Peyer's patch (tissue), 4 donors: ENCODE data around the gene EDARADD. TPM values are rescaled to one million over a fixed set of nuclear protein-coding genes. Genes with fewer than 3 reads are reported as not detected.
"Not testable (repeated sequence)": the region's sequence is repeated elsewhere in the genome, so short reads cannot be mapped to it uniquely, and the experiment has no call there.

Experiments used
- DNase-seq, 3 donors: peaks; one replicate each; pipeline ENCODE4 v3.0.0-alpha.2; 2017 to 2019
- H3K27ac ChIP-seq, 4 donors: fragments of 200-600 bp; sonication (generic); one replicate each; pipeline ENCODE4 v1.5.1; 2016 to 2019
- H3K27me3 ChIP-seq, 2 donors: fragments of 200-600 bp; sonication (generic); one replicate each; pipeline ENCODE4 v1.5.1; 2019
- H3K36me3 ChIP-seq, 3 donors: fragments of 200-600 bp; sonication (generic); one replicate each; pipeline ENCODE4 v1.5.1; 2016 to 2019
- H3K4me1 ChIP-seq, 4 donors: fragments of 200-600 bp; sonication (generic); one replicate each; pipeline ENCODE4 v1.5.1; 2016 to 2019
- H3K4me3 ChIP-seq, 4 donors: fragments of 200-600 bp; sonication (generic); 1 replicate in 3 of 4; 2 replicates in 1 of 4; pipeline ENCODE4 v1.5.1; 2016 to 2019; ENCODE audit warnings: mild to moderate bottlenecking in 1 of 4
- H3K9me3 ChIP-seq, 4 donors: fragments of 200-600 bp; sonication (generic); one replicate each; pipeline ENCODE4 v1.5.1; 2016 to 2019; ENCODE audit warnings: mild to moderate bottlenecking in 1 of 4
- POLR2A ChIP-seq, 2 donors: fragments of 450-650 bp; IDR thresholded peaks; one replicate each; pipeline ENCODE4 v1.5.1; 2017; ENCODE audit warnings: antibody characterized with exemption in 2 of 2, mild to moderate bottlenecking in 2 of 2, moderate library complexity in 2 of 2
- total RNA-seq, 4 donors: library from RNA; depleted of rRNA; stranded (reverse); fragments of >200 nt; gene quantifications; one replicate each; pipeline ENCODE4 v1.1.0, GENCODE V29; 2016
- TF ChIP-seq, protein P1 (sequence below), 6 experiments: fragments of 450-650 bp in 4 of 6; fragments of 200-600 bp in 2 of 6; sonication (generic) in 1 of 6; IDR thresholded peaks; one replicate each; pipeline ENCODE4 v1.5.1; 2017 to 2019; ENCODE audit warnings: antibody characterized with exemption in 6 of 6, mild to moderate bottlenecking in 3 of 6, moderate library complexity in 1 of 6

EDARADD gene
- not detected for total RNA-seq

DNA sequence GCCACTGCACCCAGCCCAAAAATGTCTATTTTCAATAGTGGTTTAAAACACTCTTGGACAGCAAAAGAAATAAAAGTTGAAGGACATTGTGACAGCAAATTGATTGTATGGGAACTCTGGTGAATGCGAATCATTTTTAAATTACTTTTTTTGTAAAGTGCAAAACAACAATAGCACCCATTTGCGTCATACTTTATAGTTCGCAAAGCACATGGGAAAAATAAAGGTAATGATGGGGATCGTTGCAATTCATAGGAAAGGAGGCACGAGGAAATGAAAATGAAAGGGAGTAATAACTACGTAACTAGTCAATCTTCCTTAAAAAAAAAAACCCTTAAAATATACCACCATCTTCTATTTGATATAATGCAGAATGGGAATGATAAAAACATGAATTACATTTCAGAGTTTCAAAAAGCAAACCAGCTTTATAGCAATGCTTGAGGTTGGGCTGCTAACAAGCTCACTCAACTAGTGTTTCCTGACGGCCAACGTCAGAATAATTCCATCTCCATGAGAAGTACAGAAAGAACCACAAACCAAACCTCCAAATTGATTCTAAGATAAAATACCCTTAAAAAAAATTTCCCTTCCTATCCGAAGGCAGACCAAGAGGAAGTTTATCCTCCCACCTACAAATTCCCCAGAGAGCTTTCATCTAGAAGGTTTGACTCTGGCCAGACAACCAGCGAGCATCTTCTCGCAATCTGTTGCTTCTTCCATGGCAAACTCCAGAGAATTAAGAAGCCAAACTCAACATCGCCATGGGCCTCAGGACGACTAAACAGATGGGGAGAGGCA is at the start of gene EDARADD:
Gene EDARADD, plus strand, starts transcription at position 606 of the 801 bp plus-strand sequence. Its CDS starts 159 bp downstream, at position 765.
- no peak for DNase-seq
- Histone ChIP-seq H3K27ac (peak within 1 kb of the TSS in 3 of 4 donors; percentile 46 to 52 (median 48)), H3K4me3 (peak within 1 kb of the TSS; percentile 38 to 68 (median 61)), H3K9me3 (no peaks in the 10 kb centered on the region), H3K4me1 (peaks cover 0 to 19% (median 0%) of the 10 kb centered on the region in 4 donors), H3K36me3 (no peaks in the 10 kb centered on the region), H3K27me3 (peaks cover 0 to 15% of the 10 kb centered on the region in 2 donors)
- TF ChIP-seq, protein P1, sequence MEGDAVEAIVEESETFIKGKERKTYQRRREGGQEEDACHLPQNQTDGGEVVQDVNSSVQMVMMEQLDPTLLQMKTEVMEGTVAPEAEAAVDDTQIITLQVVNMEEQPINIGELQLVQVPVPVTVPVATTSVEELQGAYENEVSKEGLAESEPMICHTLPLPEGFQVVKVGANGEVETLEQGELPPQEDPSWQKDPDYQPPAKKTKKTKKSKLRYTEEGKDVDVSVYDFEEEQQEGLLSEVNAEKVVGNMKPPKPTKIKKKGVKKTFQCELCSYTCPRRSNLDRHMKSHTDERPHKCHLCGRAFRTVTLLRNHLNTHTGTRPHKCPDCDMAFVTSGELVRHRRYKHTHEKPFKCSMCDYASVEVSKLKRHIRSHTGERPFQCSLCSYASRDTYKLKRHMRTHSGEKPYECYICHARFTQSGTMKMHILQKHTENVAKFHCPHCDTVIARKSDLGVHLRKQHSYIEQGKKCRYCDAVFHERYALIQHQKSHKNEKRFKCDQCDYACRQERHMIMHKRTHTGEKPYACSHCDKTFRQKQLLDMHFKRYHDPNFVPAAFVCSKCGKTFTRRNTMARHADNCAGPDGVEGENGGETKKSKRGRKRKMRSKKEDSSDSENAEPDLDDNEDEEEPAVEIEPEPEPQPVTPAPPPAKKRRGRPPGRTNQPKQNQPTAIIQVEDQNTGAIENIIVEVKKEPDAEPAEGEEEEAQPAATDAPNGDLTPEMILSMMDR (IDR thresholded peaks at IDR 0.05), result no peak
- no peak for TF ChIP-seq POLR2A (IDR thresholded peaks at IDR 0.05)

DNA sequence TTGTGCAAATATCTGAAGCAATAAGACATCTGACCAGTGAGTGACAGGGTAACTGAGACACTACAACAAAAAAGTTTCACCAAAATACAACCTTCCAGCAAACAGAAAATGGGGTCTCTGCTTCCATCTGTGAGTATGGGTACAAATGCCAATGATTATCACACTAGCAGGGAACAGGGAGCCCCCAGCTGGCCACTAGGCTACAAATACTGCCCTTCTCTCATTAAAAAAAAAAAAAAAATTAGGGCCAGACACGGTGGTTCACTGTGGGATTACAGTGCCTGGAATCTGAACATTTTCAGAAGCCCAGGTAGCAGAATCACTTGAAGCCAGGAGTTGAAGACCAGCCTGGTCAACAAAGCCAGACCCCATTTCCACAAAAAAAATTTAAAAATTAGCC is 48.4 kb upstream of the EDARADD start:
- H3K36me3 ChIP-seq, result no peaks in the 10 kb centered on the region
- TF ChIP-seq, protein P1 (IDR thresholded peaks at IDR 0.05), result no peak
- no peak for TF ChIP-seq POLR2A (IDR thresholded peaks at IDR 0.05)
- H3K4me1 ChIP-seq, result no peaks in the 10 kb centered on the region
- no peaks in the 10 kb centered on the region for H3K27me3 ChIP-seq
- no peak overlapping the region for H3K4me3 ChIP-seq
- no peak overlapping the region for H3K27ac ChIP-seq
- no peaks in the 10 kb centered on the region for H3K9me3 ChIP-seq
- DNase-seq, result no peak

DNA sequence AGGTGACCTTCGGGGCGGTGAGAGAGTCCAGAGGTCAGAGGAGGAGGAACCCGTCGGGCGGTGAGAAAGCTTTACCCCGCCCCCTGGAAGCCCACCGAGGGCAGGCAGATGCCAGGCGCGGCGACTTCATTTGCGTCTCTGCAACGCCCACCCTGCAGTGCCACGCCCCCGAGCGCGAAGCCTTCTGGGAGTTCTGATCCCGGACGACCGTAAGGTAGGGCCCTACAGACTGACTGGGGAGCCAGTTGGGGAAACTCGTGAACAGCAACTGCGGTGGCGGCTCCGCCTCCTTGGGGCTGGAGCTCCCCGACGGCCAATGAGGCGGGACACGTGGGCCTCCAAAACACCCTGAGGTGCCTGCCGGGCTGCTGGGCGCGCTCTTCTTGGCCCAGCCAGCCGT is 46.0 kb upstream of the EDARADD start:
- no peaks in the 10 kb centered on the region for H3K27me3 ChIP-seq
- no peaks in the 10 kb centered on the region for H3K4me1 ChIP-seq
- no peak overlapping the region for H3K4me3 ChIP-seq
- H3K36me3 ChIP-seq, result no peaks in the 10 kb centered on the region
- no peak for TF ChIP-seq POLR2A (IDR thresholded peaks at IDR 0.05)
- TF ChIP-seq, protein P1 (IDR thresholded peaks at IDR 0.05), result no peak
- no peaks in the 10 kb centered on the region for H3K9me3 ChIP-seq
- H3K27ac ChIP-seq, result no peak overlapping the region
- DNase-seq, result no peak

DNA sequence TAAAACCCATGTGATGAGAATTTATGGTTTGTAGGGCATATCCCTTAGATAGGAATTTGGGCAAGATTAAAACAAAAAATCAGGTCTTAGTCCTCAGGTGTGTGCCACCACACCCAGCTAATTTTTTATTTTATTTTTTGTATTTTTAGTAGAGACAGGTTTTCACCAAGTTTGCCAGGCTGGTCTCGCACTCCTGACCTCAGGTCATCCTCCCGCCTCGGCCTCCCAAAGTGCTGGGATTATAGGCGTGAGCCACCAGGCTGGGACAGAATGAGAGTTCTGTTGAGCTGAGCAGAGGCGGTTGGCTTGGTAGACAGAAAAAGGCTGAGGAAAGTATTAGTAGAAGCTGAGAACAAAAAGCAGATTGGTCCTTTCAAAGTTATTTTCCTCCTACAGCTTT is 43.8 kb upstream of the EDARADD start:
- TF ChIP-seq POLR2A (IDR thresholded peaks at IDR 0.05), result no peak
- TF ChIP-seq, protein P1 (IDR thresholded peaks at IDR 0.05), result no peak
- Histone ChIP-seq H3K36me3 (no peaks in the 10 kb centered on the region), H3K4me1 (no peaks in the 10 kb centered on the region), H3K9me3 (no peaks in the 10 kb centered on the region), H3K4me3 (no peak overlapping the region), H3K27ac (no peak overlapping the region), H3K27me3 (no peaks in the 10 kb centered on the region)
- DNase-seq, result no peak

DNA sequence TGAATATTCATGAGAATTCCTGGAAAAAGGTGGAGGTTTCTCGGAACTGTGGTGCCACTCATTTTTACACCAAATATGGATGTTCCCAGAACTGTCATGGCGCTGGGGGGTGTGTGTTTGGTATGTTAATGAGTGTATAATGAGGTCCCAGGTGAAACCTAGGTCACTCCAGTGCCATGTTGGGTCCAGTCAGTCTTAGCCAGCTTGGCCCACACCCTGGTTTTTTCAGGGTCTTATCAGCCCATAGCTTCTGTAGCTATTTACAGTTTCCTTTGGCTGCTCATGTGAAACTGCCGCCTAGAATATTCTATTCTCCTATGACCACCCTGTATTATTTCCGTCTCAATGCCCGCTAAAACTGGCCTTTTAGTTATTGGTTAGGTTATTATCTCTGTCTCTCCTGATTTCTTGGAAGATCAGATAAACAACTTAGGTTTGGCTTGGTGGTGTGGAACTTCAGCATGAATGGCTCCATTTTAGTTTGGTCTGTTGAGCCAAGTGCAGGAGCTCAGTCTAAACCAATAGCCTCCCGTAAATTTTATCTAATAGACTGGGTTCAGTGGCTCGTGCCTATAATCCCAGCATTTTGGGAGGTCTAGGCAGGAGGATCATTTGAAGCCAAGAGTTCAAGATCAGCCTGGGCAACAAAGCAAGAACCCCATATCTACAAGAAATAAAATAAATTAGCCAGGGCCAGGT is 42.1 kb upstream of the EDARADD start:
- H3K36me3 ChIP-seq, result no peaks in the 10 kb centered on the region
- no peaks in the 10 kb centered on the region for H3K27me3 ChIP-seq
- no peak for TF ChIP-seq POLR2A (IDR thresholded peaks at IDR 0.05)
- TF ChIP-seq, protein P1 (IDR thresholded peaks at IDR 0.05), result no peak
- no peak overlapping the region for H3K4me3 ChIP-seq
- H3K9me3 ChIP-seq, result no peaks in the 10 kb centered on the region
- no peak for DNase-seq
- no peaks in the 10 kb centered on the region for H3K4me1 ChIP-seq
- H3K27ac ChIP-seq, result no peak overlapping the region

DNA sequence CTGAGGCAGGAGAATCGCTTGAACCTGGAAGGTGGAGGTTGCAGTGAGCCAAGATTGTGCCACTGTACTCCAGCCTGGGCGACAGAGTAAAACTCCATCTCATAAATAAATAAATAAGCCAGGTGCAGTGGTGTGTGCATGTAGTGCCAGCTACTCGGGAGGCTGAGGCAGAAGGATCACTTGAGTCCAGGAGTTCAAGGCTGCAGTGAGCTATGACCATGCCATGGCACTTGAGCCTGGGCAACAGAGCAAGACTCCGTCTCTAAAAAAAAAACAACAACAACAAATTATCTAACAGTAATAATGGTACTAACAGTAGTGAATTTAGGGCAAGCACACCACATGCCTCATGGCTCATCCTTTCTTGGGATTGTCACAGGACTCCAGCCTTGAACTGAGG is 41.3 kb upstream of the EDARADD start:
- H3K4me1 ChIP-seq, result not testable (repeated sequence)

More for the DNA sequence above, 41.3 kb upstream of the EDARADD start:
- H3K4me3 ChIP-seq, H3K27me3 ChIP-seq, DNase-seq, H3K9me3 ChIP-seq, H3K27ac ChIP-seq, H3K36me3 ChIP-seq: not testable (repeated sequence)
